ENCODE measurements around the gene CHP2.
"Not testable (repeated sequence)": the region's sequence is repeated elsewhere in the genome, so short reads cannot be mapped to it uniquely, and the experiment has no call there.

Gene CHP2

GRCh38 chr16:23754594-23755483 is at the start of gene CHP2:
Gene CHP2 (plus strand): TSS chr16:23755026. CDS start chr16:23755050, 24 bp downstream.
- DNase-seq (ENCODE audit: low read depth) = no peak

- DNase-seq (ENCODE audit: low read depth) = no peak
Measured at GRCh38 chr16:23705517-23705902, 49.3 kb upstream of the CHP2 start.

DNA sequence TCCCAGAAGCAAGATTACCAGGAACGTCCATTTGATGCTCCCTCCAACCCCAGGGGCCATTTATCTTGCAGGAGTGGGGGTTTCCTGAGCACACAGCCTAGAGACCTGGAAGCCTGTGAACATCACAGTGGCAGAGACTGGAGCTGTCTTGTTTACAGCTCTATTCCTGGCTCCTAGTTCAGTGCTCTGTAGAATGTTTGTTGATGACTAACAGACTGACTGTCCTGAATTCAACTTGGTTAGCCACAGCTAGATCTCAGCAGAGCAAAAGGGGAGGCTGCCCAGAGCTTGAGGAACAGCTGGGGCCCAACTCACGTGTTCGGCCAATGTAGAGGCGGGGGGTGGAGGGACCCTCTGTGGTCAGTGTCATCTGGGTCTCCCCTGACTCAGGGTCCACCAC is 48.4 kb upstream of the CHP2 start:
- no peak for DNase-seq (ENCODE audit: low read depth)

- DNase-seq (ENCODE audit: low read depth) = no peak
Measured at GRCh38 chr16:23709536-23709935, 45.3 kb upstream of the CHP2 start.

DNA sequence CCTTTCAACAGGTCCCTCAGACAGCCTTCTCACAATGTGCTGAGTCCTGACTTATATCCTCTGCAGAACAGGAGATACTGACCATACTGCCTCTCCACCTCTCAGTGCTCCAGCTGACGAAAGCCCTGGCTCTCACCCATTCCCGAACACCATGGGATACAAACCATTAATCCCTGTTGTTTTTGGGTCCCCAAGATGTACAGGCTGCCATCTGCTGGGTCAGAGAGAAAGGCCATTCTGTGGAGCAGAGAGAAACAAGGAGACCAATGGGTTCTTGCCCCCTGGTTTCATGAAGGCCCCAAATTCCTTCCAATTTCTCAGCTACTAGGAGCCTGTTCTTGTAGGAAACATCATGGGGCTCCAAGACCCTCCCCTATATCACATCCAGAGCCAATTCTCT is 44.8 kb upstream of the CHP2 start:
- no peak for DNase-seq (ENCODE audit: low read depth)

- no peak for DNase-seq (ENCODE audit: low read depth)
Measured at GRCh38 chr16:23710504-23710903, 44.3 kb upstream of the CHP2 start.

GRCh38 chr16:23711785-23712184 is 43.0 kb upstream of the CHP2 start:
- DNase-seq (ENCODE audit: low read depth) = no peak

DNA sequence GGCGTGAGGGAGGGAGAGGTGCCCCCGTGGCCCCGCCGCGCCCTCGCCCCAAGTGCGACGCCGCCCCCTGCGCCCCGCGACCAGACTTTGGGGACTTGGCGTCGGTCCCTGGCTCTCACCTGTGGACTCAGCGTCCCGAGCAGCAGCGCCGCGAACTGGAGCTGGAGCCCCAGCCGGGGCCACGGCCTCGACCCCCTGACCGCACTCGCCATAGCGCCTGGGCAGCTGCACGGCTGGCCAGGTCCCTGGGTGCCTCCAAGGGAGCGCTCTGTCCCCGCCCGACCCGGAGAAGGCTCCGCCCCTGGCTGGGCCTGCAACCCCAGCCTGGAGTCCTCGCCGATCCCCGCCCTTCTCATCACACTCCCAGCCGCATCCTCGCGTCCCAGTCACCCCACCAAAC is 41.9 kb upstream of the CHP2 start, which contains the start of gene ERN2:
Gene ERN2, minus strand, starts transcription at position 247 of the 400 bp plus-strand sequence. Its CDS starts 35 bp downstream, at position 212.
- DNase-seq (ENCODE audit: low read depth) = no peak

DNA sequence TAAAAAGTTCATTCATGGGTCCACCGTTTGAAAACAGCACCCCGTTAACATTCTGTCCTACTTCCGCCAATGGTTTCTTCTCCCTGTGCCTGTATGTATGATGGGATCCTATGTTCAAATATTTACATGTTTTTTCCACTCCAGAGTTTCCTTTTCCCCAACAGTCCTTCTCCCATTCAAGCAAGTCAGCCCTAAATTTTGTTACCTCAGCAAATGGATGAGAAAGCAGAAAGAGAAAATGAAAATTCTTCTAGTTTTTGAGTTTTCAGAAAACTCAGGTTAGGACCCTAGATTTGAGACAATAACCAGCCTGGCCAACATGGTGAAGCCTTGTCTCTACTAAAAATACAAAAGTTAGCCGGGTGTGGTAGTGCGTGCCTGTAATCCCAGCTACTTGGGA is 38.3 kb upstream of the CHP2 start:
- DNase-seq (ENCODE audit: low read depth) = no peak

DNA sequence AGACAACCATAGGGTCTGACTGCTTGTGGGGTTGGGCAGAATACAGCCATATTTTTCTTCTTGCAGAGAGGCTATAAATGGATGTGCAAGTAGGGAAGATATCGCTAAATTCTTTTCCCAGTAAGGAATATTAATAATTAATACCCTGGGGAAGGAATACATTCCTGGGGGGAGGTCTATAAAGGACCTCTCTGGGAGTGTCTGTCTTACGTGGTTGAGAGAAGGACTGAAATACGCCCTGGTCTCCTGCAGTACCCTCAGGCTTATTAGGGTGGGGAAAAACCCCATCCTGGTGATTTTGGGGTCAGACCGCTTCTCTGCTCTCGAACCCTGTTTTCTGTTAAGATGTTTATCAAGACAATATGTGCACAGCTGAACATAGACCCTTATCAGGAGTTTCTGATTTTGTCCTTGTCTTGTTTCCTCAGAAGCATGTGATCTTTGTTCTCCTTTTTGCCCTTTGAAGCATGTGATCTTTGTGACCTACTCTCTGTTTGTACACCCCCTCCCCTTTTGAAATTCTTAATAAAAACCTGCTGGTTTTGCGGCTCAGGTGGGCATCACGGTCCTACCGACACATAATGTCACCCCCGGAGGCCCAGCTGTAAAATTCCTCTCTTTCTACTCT is 32.1 kb upstream of the CHP2 start:
- DNase-seq (ENCODE audit: low read depth) = not testable (repeated sequence)

GRCh38 chr16:23724096-23724784 is 30.6 kb upstream of the CHP2 start:
- DNase-seq (ENCODE audit: low read depth) = no peak

GRCh38 chr16:23724785-23725131 is 30.1 kb upstream of the CHP2 start:
- no peak for DNase-seq (ENCODE audit: low read depth)

- DNase-seq (ENCODE audit: low read depth) = no peak
Measured at GRCh38 chr16:23726710-23727109, 28.1 kb upstream of the CHP2 start.

- no peak for DNase-seq (ENCODE audit: low read depth)
Measured at GRCh38 chr16:23728112-23728477, 26.7 kb upstream of the CHP2 start.

- no peak for DNase-seq (ENCODE audit: low read depth)
Measured at GRCh38 chr16:23729503-23730424, 25.1 kb upstream of the CHP2 start.

- DNase-seq (ENCODE audit: low read depth) = no peak
Measured at GRCh38 chr16:23734176-23734893, 20.5 kb upstream of the CHP2 start.

GRCh38 chr16:23737423-23738028 is 17.3 kb upstream of the CHP2 start:
- not testable (repeated sequence) for DNase-seq (ENCODE audit: low read depth)

- DNase-seq (ENCODE audit: low read depth) = no peak
Measured at GRCh38 chr16:23739516-23739915, 15.3 kb upstream of the CHP2 start.

DNA sequence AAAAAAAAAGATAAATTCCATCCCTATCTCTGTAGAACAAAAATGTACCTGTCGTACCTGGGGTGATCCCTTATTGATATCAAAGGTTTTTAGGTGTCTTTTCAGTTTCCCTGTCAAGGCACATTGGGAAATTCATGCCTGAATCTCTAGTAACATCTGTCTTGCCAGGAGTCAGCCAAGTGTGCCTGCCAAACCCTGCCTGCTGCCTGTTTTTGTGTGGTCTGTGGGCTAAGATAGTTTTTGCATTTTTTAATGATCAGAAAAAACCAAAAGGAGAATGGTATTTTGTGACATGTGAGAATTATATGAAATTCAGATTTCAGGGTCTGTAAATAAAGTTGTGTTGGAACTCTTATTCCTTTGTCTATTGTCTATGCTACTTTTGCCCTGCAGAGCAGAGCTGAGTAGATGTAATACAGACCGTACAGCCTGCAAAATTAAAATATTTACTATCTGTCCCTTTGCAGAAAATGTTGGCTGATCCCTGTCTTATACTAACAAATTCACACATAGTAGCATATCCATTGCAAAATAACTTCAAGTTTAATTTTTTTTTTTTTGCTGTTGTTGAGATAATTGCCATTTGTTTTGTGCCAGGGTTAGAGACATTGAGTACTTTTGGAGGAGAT is 13.0 kb upstream of the CHP2 start:
- no peak for DNase-seq (ENCODE audit: low read depth)

DNA sequence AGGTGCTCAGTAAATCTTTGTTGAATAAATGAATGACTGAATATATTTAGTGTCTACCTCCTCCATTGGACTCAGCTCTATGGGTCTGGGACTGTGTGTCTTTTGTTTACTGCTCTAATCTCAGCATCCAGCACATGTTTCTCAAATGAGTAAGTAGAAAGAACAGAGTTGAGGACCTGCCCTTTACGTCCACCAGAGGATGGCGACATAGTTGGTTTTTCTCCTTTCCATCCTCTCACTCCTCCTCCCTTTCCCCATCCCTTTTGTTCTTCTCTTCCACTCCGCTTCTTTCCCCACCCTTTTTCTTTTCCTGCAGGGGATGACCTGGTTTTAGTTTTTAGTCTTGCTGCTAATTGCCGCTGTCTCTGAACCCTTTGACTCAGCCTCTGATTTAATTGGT is 12.1 kb upstream of the CHP2 start:
- DNase-seq (ENCODE audit: low read depth) = no peak

Measured in activated T-cell treated with anti-CD3 and anti-CD28 coated beads for 1 hour (primary cell).